ENCODE data around the gene NDUFA3. TPM values are rescaled to one million over a fixed set of nuclear protein-coding genes. Genes with fewer than 3 reads are reported as not detected.
A peak's percentile ranks its signal among the peaks of the same experiment; 100 is the strongest.

NDUFA3 gene
- total and polyA plus RNA-seq, 10 of the 15 experiments (the other 5 are each of a cell fraction or from before 2014, with no cell fraction given): 40.0 to 335 (median 153) TPM

- ChIA-PET RAD21 (ENCODE audit: unreplicated experiment) (interaction anchor here (1.2 to 2.9 kb wide), 2 partner anchors 13 to 23 kb away, joined by 3 to 19 read pairs; partner anchors contain the start of gene CNOT3), SMC1A (ENCODE audit: uncharacterized antibody, unreplicated experiment) (interaction anchor here (0.9 to 1.4 kb wide), 2 partner anchors 12 to 23 kb away, joined by 3 to 6 read pairs; partner anchors contain the start of genes CNOT3 and NDUFA3), CTCF (interaction anchor here (1.7 kb wide), 1 partner anchor 277 kb away, joined by 4 read pairs; no protein-coding TSS in a partner anchor), POLR2A (interaction anchor here (0.6 to 2.6 kb wide), 5 partner anchors 11 to 83 kb away, joined by 3 to 25 read pairs (median 4); partner anchors contain the start of genes CNOT3, LENG1 and MBOAT7)
- 2% methylated on average over 28 of the region's 28 CpGs for WGBS (ENCODE audit: insufficient coverage, insufficient replicate concordance, low lambda C conversion rate, missing lambda C conversion rate)
- Histone ChIP-seq H3K27me3 (replicated peaks in 1 of 2; ENCODE audit: control insufficient read depth in 2 of 2, insufficient read depth in 2 of 2, low read length in 1 of 2) (no peaks in the 10 kb centered on the region), H3K27ac (ENCODE audit: control insufficient read depth, insufficient read depth) (peak overlapping the region; percentile 79), H4K20me1 (ENCODE audit: control insufficient read depth, insufficient read depth) (no peaks in the 10 kb centered on the region), H3K9ac (ENCODE audit: control insufficient read depth, insufficient read depth, low read length) (peak overlapping the region; percentile 93), H3K36me3 (ENCODE audit: control insufficient read depth in 2 of 2, insufficient read depth in 2 of 2, low read length in 1 of 2) (peaks cover 7 to 17% of the 10 kb centered on the region in 2 experiments; a peak in 3 of 4 replicates), H2AFZ (ENCODE audit: control insufficient read depth, low read depth, low read length) (peak overlapping the region; percentile 95), H3K79me2 (ENCODE audit: control insufficient read depth, insufficient read depth, low read length) (peaks cover 29% of the 10 kb centered on the region), H3K4me1 (ENCODE audit: control insufficient read depth, insufficient read depth, low read length) (peaks cover 10% of the 10 kb centered on the region), H3K9me3 (replicated peaks; ENCODE audit: control insufficient read depth, insufficient read depth, low read length) (no peaks in the 10 kb centered on the region), H3K4me3 (peak overlapping the region; percentile 95), H3K4me2 (ENCODE audit: control insufficient read depth, insufficient read depth) (peak overlapping the region; percentile 82)
- intact Hi-C loops (cut with micrococcal nuclease; ENCODE audit: unreplicated experiment) (no loop called here), in situ Hi-C loops (cut with MboI) (no loop called here)
- no TSS peak for BruUV-seq (replicated peaks)
- FAIRE-seq: peak; percentile 91
- ATAC-seq: peak; percentile 81
- DNase-seq (ENCODE audit: low read depth, low spot score): no peak
- TF ChIP-seq NFYB (IDR thresholded peaks at IDR 0.05; ENCODE audit: insufficient read depth, low read depth, low read length): no peak
- no peak for TF ChIP-seq POLR2AphosphoS2 (IDR thresholded peaks at IDR 0.05; ENCODE audit: low read depth, low read length)
- peak; percentile 50; the same call in 1 of the 2 replicates for TF ChIP-seq TAF1 (IDR thresholded peaks at IDR 0.05; ENCODE audit: borderline replicate concordance, low read depth, low read length)
- TF ChIP-seq ZNF207 (IDR thresholded peaks at IDR 0.05; ENCODE audit: borderline replicate concordance): no peak
- TF ChIP-seq IKZF2 (IDR thresholded peaks at IDR 0.05): no peak
- TF ChIP-seq SPI1 (IDR thresholded peaks at IDR 0.05; ENCODE audit: borderline replicate concordance, insufficient read depth, low read depth, low read length): peak; percentile 39; the same call in 1 of the 2 replicates
- TF ChIP-seq BRCA1 (IDR thresholded peaks at IDR 0.05; ENCODE audit: low read depth, low read length): no peak
- no peak for TF ChIP-seq MTA3 (IDR thresholded peaks at IDR 0.05; ENCODE audit: borderline replicate concordance, low read length)
- TF ChIP-seq IRF3 (IDR thresholded peaks at IDR 0.05): no peak
- TF ChIP-seq, protein P1, sequence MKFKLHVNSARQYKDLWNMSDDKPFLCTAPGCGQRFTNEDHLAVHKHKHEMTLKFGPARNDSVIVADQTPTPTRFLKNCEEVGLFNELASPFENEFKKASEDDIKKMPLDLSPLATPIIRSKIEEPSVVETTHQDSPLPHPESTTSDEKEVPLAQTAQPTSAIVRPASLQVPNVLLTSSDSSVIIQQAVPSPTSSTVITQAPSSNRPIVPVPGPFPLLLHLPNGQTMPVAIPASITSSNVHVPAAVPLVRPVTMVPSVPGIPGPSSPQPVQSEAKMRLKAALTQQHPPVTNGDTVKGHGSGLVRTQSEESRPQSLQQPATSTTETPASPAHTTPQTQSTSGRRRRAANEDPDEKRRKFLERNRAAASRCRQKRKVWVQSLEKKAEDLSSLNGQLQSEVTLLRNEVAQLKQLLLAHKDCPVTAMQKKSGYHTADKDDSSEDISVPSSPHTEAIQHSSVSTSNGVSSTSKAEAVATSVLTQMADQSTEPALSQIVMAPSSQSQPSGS (IDR thresholded peaks at IDR 0.05; ENCODE audit: low read length): no peak
- TF ChIP-seq, protein P2, sequence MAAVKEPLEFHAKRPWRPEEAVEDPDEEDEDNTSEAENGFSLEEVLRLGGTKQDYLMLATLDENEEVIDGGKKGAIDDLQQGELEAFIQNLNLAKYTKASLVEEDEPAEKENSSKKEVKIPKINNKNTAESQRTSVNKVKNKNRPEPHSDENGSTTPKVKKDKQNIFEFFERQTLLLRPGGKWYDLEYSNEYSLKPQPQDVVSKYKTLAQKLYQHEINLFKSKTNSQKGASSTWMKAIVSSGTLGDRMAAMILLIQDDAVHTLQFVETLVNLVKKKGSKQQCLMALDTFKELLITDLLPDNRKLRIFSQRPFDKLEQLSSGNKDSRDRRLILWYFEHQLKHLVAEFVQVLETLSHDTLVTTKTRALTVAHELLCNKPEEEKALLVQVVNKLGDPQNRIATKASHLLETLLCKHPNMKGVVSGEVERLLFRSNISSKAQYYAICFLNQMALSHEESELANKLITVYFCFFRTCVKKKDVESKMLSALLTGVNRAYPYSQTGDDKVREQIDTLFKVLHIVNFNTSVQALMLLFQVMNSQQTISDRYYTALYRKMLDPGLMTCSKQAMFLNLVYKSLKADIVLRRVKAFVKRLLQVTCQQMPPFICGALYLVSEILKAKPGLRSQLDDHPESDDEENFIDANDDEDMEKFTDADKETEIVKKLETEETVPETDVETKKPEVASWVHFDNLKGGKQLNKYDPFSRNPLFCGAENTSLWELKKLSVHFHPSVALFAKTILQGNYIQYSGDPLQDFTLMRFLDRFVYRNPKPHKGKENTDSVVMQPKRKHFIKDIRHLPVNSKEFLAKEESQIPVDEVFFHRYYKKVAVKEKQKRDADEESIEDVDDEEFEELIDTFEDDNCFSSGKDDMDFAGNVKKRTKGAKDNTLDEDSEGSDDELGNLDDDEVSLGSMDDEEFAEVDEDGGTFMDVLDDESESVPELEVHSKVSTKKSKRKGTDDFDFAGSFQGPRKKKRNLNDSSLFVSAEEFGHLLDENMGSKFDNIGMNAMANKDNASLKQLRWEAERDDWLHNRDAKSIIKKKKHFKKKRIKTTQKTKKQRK (IDR thresholded peaks at IDR 0.05; ENCODE audit: low read depth, low read length): no peak
- TF ChIP-seq SRF (IDR thresholded peaks at IDR 0.05; ENCODE audit: low read depth in 2 of 2, low read length in 2 of 2): peak; percentile 88 to 92
- TF ChIP-seq NRF1 (conservative IDR thresholded peaks at IDR 0.05; ENCODE audit: low read depth, low read length): no peak
- no peak for TF ChIP-seq ESRRA (IDR thresholded peaks at IDR 0.05; ENCODE audit: low read length)
- peak; percentile 50; the same call in 1 of the 2 replicates for TF ChIP-seq RUNX3 (IDR thresholded peaks at IDR 0.05; ENCODE audit: low read length)
- TF ChIP-seq EGR1 (IDR thresholded peaks at IDR 0.05; ENCODE audit: borderline replicate concordance in 1 of 2, low read depth in 2 of 2, low read length in 2 of 2): no peak
- no peak for TF ChIP-seq YY1 (IDR thresholded peaks at IDR 0.05; ENCODE audit: low read depth, low read length)
- TF ChIP-seq KLF5 (IDR thresholded peaks at IDR 0.05; ENCODE audit: partially characterized antibody): no peak
Measured at GRCh38 chr19:54114340-54115108, 11.9 kb downstream of the NDUFA3 start.
